ENCODE measurements around the gene HSPB8. TPM values are rescaled to one million over a fixed set of nuclear protein-coding genes. Genes with fewer than 3 reads are reported as not detected.

The HSPB8 gene
- total RNA-seq, 2 donors from 2014 or later, result 9.7 to 10.4 TPM

DNA sequence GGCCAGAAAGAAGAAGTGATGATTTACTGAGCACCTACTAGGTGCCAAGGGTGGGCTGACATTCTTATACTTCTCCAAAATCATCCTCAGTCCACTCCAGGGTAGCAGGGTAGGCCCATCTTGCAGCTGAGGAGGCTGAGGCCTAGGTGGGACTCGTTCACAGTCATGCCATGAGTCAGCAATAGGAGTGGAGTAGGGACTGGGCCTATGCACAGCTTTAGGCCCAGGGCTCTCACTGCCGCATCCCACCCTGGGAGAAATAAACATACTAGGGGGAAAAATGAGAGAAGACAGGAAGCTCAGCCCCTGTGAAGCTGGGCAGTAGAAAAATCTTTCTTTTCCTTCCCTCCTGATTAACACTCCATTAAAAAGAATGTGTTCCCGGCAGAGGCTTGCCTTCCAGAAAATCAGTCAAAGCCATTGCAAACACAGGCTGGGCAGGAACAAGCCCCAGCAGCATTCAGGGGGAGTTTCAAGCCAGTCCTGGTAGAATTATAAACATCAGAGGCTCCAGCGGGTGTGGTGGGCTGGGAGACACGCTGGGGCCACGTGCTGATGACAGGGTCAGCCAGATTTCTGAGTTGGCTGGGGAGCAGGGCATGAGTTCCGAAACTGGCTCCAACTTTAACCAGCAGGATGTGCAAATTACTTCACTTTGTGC is 1.8 kb downstream of the HSPB8 start:
- peak overlapping the region; percentile 84 for H3K9ac ChIP-seq (ENCODE audit: extremely low read depth, low read length, poor library complexity, severe bottlenecking)
- H3K4me1 ChIP-seq (ENCODE audit: control insufficient read depth, insufficient read depth, low read length), result peaks cover 25% of the 10 kb centered on the region
- H3K27me3 Mint-ChIP-seq (ENCODE audit: insufficient read depth), result peaks cover 25% of the 10 kb centered on the region
- peak overlapping the region; percentile 97 for H3K27ac Mint-ChIP-seq
- peak overlapping the region; percentile 71 for H3K27ac ChIP-seq (ENCODE audit: low read depth, low read length)
- H3K27me3 ChIP-seq (ENCODE audit: control insufficient read depth, insufficient read depth, low read length, poor library complexity, severe bottlenecking), result peaks cover 8% of the 10 kb centered on the region
- H3K4me3 Mint-ChIP-seq, result peak overlapping the region; percentile 55
- no peaks in the 10 kb centered on the region for H3K36me3 ChIP-seq (ENCODE audit: control insufficient read depth, insufficient read depth, low read length)
- no peaks in the 10 kb centered on the region for H3K9me3 Mint-ChIP-seq
- peaks cover 36% of the 10 kb centered on the region for H3K4me1 Mint-ChIP-seq
- no peaks in the 10 kb centered on the region for H3K36me3 Mint-ChIP-seq (ENCODE audit: low read depth)
- H3K4me3 ChIP-seq (ENCODE audit: low read length), result peak overlapping the region; percentile 73
- TF ChIP-seq, protein P1, sequence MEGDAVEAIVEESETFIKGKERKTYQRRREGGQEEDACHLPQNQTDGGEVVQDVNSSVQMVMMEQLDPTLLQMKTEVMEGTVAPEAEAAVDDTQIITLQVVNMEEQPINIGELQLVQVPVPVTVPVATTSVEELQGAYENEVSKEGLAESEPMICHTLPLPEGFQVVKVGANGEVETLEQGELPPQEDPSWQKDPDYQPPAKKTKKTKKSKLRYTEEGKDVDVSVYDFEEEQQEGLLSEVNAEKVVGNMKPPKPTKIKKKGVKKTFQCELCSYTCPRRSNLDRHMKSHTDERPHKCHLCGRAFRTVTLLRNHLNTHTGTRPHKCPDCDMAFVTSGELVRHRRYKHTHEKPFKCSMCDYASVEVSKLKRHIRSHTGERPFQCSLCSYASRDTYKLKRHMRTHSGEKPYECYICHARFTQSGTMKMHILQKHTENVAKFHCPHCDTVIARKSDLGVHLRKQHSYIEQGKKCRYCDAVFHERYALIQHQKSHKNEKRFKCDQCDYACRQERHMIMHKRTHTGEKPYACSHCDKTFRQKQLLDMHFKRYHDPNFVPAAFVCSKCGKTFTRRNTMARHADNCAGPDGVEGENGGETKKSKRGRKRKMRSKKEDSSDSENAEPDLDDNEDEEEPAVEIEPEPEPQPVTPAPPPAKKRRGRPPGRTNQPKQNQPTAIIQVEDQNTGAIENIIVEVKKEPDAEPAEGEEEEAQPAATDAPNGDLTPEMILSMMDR (conservative IDR thresholded peaks at IDR 0.05), result no peak
- DNase-seq, result peak; percentile 86
- H3K9me3 ChIP-seq (ENCODE audit: control insufficient read depth, low read length), result no peaks in the 10 kb centered on the region
- 36 to 40% methylated on average over 5 to 7 of the region's 7 CpGs for WGBS, 2 experiments (ENCODE audit: insufficient coverage in 1 of 2, insufficient read length in 1 of 2)

DNA sequence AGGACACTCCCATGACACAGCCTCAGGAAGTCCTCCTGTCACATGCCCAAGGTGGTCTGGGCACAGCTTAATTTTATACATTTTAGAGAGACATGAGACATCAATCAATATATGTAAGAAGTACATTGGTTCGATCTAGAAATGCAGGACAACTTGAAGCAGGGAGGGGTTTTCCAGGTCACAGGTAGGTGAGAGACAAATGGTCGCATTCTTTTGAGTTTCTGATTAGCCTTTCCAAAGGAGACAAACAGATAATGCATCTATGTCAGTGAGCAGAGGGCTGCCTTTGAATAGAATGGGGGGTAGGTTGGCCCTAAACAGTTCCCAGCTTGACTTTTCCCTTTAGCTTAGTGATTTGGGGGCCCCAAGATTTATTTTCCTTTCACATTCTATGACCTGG is 2.5 kb downstream of the HSPB8 start:
- Histone ChIP-seq H3K9me3 (ENCODE audit: control insufficient read depth, low read length) (no peaks in the 10 kb centered on the region), H3K27ac (ENCODE audit: low read depth, low read length) (no peak overlapping the region), H3K27me3 (ENCODE audit: control insufficient read depth, insufficient read depth, low read length, poor library complexity, severe bottlenecking) (peaks cover 8% of the 10 kb centered on the region), H3K4me1 (ENCODE audit: control insufficient read depth, insufficient read depth, low read length) (peaks cover 24% of the 10 kb centered on the region), H3K4me3 (ENCODE audit: low read length) (peak overlapping the region; percentile 73), H3K9ac (ENCODE audit: extremely low read depth, low read length, poor library complexity, severe bottlenecking) (peak overlapping the region; percentile 84), H3K36me3 (ENCODE audit: control insufficient read depth, insufficient read depth, low read length) (no peaks in the 10 kb centered on the region)
- H3K4me3 Mint-ChIP-seq, result peak overlapping the region; percentile 55
- H3K27me3 Mint-ChIP-seq (ENCODE audit: insufficient read depth), result peaks cover 18% of the 10 kb centered on the region
- H3K9me3 Mint-ChIP-seq, result no peaks in the 10 kb centered on the region
- peak overlapping the region; percentile 97 for H3K27ac Mint-ChIP-seq
- H3K4me1 Mint-ChIP-seq, result peaks cover 39% of the 10 kb centered on the region
- H3K36me3 Mint-ChIP-seq (ENCODE audit: low read depth), result no peaks in the 10 kb centered on the region
- 50 to 70% methylated on average over 2 of the region's 2 CpGs for WGBS, 2 experiments (ENCODE audit: insufficient coverage in 1 of 2, insufficient read length in 1 of 2)
- TF ChIP-seq, protein P1 (conservative IDR thresholded peaks at IDR 0.05), result no peak
- no peak for DNase-seq

DNA sequence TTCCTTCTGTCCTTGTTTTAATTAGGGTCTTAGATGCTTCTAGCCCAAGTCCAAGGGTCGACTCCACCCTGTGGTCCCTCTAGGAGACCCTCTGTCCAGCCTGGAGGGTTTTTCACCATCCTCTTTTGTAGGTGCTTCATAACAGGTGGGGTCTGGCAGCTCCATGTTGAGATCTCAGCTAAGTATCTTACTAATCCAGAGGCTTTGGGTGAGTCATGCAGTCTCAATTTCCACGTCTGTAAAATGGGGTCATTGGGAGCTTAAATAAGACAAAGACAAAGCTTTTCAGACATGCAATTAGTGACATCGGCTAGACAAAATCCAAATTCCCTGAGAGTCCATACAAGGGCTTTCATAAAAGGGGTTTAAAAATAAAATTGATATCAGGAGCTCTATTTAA is 3.2 kb downstream of the HSPB8 start:
- TF ChIP-seq, protein P1 (conservative IDR thresholded peaks at IDR 0.05), result no peak
- H3K27ac ChIP-seq (ENCODE audit: low read depth, low read length), result no peak overlapping the region
- peaks cover 7% of the 10 kb centered on the region for H3K27me3 ChIP-seq (ENCODE audit: control insufficient read depth, insufficient read depth, low read length, poor library complexity, severe bottlenecking)
- H3K9me3 ChIP-seq (ENCODE audit: control insufficient read depth, low read length), result no peaks in the 10 kb centered on the region
- H3K4me3 Mint-ChIP-seq, result peak overlapping the region; percentile 55
- H3K4me1 Mint-ChIP-seq, result peaks cover 36% of the 10 kb centered on the region
- no peaks in the 10 kb centered on the region for H3K36me3 ChIP-seq (ENCODE audit: control insufficient read depth, insufficient read depth, low read length)
- no peak overlapping the region for H3K9ac ChIP-seq (ENCODE audit: extremely low read depth, low read length, poor library complexity, severe bottlenecking)
- H3K9me3 Mint-ChIP-seq, result no peaks in the 10 kb centered on the region
- DNase-seq, result no peak
- no peaks in the 10 kb centered on the region for H3K36me3 Mint-ChIP-seq (ENCODE audit: low read depth)
- peaks cover 21% of the 10 kb centered on the region for H3K4me1 ChIP-seq (ENCODE audit: control insufficient read depth, insufficient read depth, low read length)
- H3K4me3 ChIP-seq (ENCODE audit: low read length), result peak overlapping the region; percentile 73
- peak overlapping the region; percentile 97 for H3K27ac Mint-ChIP-seq
- 75 to 92% methylated on average over 2 to 3 of the region's 3 CpGs for WGBS, 2 experiments (ENCODE audit: insufficient coverage in 1 of 2, insufficient read length in 1 of 2)
- H3K27me3 Mint-ChIP-seq (ENCODE audit: insufficient read depth), result peaks cover 11% of the 10 kb centered on the region

Measured in endodermal cell (in vitro differentiated cells).